Measurements from ENCODE around the gene SSTR4. TPM values are rescaled to one million over a fixed set of nuclear protein-coding genes. Genes with fewer than 3 reads are reported as not detected.

The SSTR4 gene
- total RNA-seq, 2 experiments from 2014 or later: not detected

DNA sequence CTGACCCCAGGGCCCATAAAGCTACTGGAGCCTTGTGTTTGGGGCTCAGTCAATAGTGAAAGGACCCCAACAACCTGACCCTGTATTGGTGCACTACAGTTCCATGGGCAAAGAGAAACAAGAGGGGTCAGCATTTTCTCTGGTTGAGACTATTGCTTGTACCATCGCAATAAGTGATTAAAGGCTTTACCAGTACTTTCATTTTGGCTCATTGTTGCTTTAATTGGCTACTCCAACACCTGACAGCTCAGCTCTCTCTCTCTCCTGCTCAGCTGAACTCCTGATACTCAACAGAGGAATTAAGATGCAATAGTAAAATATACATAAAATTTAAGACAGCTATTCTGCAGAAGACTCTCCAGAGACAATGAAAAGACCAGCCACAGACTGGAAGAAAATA, 33.2 kb downstream of the SSTR4 start:
- Mint-ChIP-seq H3K36me3 (ENCODE audit: low read depth) (no peaks in the 10 kb centered on the region), H3K9me3 (no peaks in the 10 kb centered on the region), H3K27ac (no peak overlapping the region), H3K4me1 (no peaks in the 10 kb centered on the region), H3K27me3 (peaks cover 14% of the 10 kb centered on the region), H3K4me3 (no peak overlapping the region)
- DNase-seq: no peak
- ChIA-PET CTCF (no interaction called here), POLR2A (no interaction called here)

DNA sequence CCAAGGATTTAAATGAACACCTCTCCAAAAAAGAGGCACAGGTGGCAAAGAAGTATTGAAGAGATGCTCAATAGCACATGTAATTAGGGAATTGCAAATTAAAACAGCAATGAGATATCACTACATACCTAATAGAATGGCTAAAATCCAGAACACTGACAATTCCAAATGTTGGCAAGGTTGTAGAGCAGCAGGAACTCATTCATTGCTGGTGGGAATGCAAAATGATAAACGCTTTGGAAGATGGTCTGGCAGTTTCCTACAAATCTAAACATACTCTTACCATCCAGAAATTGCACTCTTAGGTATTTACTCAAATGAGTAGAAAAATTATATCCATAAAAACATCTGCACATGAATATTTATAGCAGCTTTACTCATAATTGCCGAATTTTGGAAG, 34.0 kb downstream of the SSTR4 start:
- Mint-ChIP-seq H3K27me3 (peaks cover 13% of the 10 kb centered on the region), H3K36me3 (ENCODE audit: low read depth) (no peaks in the 10 kb centered on the region), H3K27ac (no peak overlapping the region), H3K4me3 (no peak overlapping the region), H3K4me1 (no peaks in the 10 kb centered on the region), H3K9me3 (no peaks in the 10 kb centered on the region)
- ChIA-PET POLR2A (no interaction called here), CTCF (no interaction called here)
- DNase-seq: no peak

DNA sequence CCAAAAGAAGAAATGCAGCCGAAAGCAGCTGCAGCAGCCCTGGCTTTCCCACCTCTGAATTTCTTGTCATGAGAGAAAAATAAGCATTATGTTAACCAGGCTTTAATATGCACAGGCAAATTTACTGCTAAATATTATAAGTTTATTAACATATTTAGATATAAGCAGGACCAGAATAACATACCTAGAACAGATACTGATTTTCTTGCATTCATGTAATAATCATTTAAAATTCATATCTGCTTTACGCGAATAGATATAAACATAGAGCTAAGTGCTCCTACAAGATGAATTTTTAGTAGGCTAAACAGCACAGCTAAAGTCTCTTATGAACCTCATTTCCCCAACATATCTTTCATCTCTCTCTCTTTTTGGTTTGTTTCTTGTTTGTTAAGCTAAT, 36.3 kb downstream of the SSTR4 start:
- Mint-ChIP-seq H3K27me3 (peaks cover 4% of the 10 kb centered on the region), H3K27ac (no peak overlapping the region), H3K4me1 (no peaks in the 10 kb centered on the region), H3K9me3 (no peaks in the 10 kb centered on the region), H3K36me3 (ENCODE audit: low read depth) (no peaks in the 10 kb centered on the region), H3K4me3 (no peak overlapping the region)
- ChIA-PET POLR2A (no interaction called here), CTCF (no interaction called here)
- DNase-seq: no peak

DNA sequence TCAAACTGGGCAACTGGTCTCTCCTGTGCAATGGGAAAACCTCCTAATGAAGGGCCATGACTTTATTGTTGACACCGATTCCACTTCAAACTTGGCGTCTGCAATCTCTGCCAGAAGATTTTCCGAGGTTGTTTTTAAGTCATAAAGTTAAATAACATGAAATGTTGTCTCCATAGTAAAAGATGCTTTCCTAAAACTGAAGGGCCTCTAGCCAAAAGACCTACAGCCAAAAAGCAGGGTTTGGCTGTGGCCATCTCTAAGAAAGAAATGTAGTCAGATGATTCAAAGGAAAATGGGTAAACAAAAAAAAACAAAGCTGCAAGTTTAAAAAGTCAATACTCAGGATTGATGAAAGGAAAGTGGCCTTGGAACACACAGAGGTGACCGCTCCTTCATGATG, 36.9 kb downstream of the SSTR4 start:
- H3K4me3 Mint-ChIP-seq: no peak overlapping the region
- no peak for DNase-seq
- H3K9me3 Mint-ChIP-seq: no peaks in the 10 kb centered on the region
- no peaks in the 10 kb centered on the region for H3K36me3 Mint-ChIP-seq (ENCODE audit: low read depth)
- H3K27me3 Mint-ChIP-seq: no peaks in the 10 kb centered on the region
- H3K27ac Mint-ChIP-seq: no peak overlapping the region
- CTCF ChIA-PET: no interaction called here
- no peaks in the 10 kb centered on the region for H3K4me1 Mint-ChIP-seq
- POLR2A ChIA-PET: no interaction called here

DNA sequence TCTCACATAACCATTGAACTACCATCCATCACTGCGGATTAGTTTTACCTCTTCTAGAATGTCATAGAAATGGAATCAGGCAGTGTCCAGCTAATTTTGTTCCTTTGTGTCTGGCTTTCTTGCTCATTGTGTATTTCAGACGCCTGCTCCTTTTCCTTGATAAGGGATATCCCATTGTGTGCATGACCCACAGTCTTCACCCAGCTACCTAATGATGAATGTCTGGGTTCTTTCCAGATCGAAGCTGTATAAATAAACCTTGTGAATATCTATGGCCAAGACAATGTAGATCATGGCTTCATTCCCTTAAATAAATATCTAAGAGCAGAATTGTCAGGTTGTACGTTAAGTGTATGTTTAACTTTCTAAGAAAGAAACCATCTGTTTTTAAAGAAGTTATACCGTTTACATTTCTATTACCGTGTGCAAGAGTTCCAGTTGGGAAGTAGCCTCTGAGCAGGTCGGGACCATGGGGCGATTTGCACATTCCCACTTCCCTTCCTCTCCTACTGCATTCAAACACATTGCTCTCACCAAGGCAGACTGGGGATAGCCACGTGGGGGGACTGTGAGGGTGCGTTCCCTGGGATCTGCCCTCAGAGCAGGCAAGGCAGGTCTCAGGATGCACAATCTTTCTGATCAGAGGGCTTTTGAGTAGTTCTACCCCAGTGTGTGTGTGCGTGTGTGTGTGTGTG, 37.9 kb downstream of the SSTR4 start:
- ChIA-PET CTCF (interaction anchor here (0.6 kb wide), 1 partner anchor 280 kb away, joined by 3 read pairs; no protein-coding TSS in a partner anchor), POLR2A (no interaction called here)
- Mint-ChIP-seq H3K27me3 (no peaks in the 10 kb centered on the region), H3K27ac (no peak overlapping the region), H3K4me3 (no peak overlapping the region), H3K4me1 (no peaks in the 10 kb centered on the region), H3K36me3 (ENCODE audit: low read depth) (no peaks in the 10 kb centered on the region), H3K9me3 (no peaks in the 10 kb centered on the region)
- DNase-seq: no peak

DNA sequence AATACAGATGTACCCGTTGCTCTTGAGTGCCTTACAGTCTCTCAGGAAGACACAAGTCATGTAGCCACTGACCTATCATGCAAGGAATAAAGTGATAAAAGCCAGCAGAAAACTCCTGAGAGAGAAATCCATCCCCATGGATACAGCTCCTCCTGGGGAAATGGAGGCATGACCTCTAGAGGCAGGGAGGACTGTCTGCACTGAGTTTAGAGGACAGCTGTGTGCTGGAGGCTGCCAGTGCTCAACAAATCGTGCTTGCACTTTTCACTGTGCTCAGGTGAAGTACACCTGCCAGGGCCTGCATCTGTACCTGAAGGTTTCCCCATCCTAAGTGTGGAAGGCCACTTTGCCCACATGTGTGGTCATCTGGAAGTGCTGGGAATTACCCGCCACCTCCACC, 38.9 kb downstream of the SSTR4 start:
- no peaks in the 10 kb centered on the region for H3K36me3 Mint-ChIP-seq (ENCODE audit: low read depth)
- CTCF ChIA-PET: no interaction called here
- H3K9me3 Mint-ChIP-seq: no peaks in the 10 kb centered on the region
- H3K27ac Mint-ChIP-seq: no peak overlapping the region
- no peak for DNase-seq
- H3K4me1 Mint-ChIP-seq: no peaks in the 10 kb centered on the region
- no peak overlapping the region for H3K4me3 Mint-ChIP-seq
- peaks cover 2% of the 10 kb centered on the region for H3K27me3 Mint-ChIP-seq
- POLR2A ChIA-PET: interaction anchor here (0.5 kb wide), 1 partner anchor 135 kb away, joined by 10 read pairs; no protein-coding TSS in a partner anchor

DNA sequence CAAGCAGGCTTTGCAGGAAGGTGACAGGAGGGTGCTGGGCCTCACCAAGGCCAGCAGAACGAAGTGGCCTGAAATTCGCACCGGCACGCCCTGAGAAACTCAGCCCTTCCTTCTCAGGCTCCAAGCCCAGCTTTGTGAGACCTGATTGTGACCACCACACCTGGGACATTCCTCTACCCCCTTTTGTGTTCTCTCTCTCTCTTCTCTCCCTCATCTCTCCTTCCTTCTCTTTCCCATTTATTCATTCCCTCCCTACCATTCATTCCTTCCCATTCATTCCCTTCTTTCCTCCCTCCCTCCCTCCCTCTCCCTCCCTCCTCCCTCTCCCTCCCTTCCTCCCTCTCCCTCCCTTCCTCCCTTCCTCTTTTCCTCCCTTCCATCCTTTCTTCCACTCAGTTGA, 42.2 kb downstream of the SSTR4 start:
- peaks cover under 1% of the 10 kb centered on the region for H3K4me1 Mint-ChIP-seq
- no peak overlapping the region for H3K27ac Mint-ChIP-seq
- ChIA-PET POLR2A (no interaction called here), CTCF (no interaction called here)
- no peak for DNase-seq
- peaks cover 10% of the 10 kb centered on the region for H3K27me3 Mint-ChIP-seq
- H3K9me3 Mint-ChIP-seq: no peaks in the 10 kb centered on the region
- H3K4me3 Mint-ChIP-seq: no peak overlapping the region
- H3K36me3 Mint-ChIP-seq (ENCODE audit: low read depth): no peaks in the 10 kb centered on the region

DNA sequence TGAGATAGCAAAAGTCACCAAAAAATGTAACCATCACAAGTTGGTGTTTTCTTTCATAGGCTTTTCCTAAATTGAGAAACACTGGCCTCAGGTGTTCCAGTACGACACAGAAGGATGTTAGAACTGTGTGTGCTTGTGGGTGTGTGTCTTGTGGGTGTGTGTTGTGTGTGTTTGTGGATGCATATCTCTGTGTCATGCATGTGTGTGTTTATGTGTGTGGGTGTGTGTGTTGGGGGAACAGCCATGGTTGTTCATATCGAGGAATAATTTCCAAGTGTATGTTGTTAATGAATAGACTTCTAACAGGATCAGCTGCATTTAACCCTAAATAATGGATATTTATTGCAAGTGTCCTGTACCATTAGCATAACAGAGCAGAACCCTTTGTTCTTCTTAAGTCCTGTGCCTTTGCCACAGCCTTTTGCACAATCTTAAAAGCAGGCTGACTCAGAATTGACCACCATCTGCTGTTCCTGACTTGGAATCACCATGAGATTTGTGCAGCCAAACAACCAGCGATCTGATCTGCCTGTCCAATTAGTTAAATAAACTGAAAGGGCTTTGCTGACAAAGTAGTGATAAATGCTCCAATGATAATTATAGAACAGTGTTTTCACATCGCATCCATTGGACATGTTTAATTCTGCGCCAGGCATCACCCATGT, 43.4 kb downstream of the SSTR4 start:
- no peak overlapping the region for H3K4me3 Mint-ChIP-seq

DNA sequence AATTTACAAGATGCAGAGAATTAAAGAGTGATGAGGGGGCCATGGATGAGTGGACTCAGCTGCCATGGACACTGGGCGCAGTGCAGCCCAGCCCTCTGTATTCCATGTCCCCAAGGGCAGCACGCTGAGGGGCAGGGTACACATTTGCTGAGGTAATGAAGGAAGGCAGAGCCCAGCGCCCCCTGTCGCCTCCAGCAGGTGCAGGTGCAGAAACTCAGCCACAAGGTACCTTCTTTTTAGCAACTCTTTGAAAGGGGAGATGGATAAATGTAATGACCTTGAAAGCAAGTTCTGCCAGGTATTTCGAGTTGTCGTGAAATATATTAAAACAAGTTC, 43.9 kb downstream of the SSTR4 start:
- no peaks in the 10 kb centered on the region for H3K9me3 Mint-ChIP-seq
- no peak for DNase-seq
- no peak overlapping the region for H3K4me3 Mint-ChIP-seq
- POLR2A ChIA-PET: no interaction called here
- peaks cover 10% of the 10 kb centered on the region for H3K27me3 Mint-ChIP-seq
- no peaks in the 10 kb centered on the region for H3K36me3 Mint-ChIP-seq (ENCODE audit: low read depth)
- peaks cover 8% of the 10 kb centered on the region for H3K4me1 Mint-ChIP-seq
- H3K27ac Mint-ChIP-seq: no peak overlapping the region
- CTCF ChIA-PET: no interaction called here

More for the DNA sequence above, 43.4 kb downstream of the SSTR4 start:
- no peaks in the 10 kb centered on the region for H3K9me3 Mint-ChIP-seq
- no peak overlapping the region for H3K27ac Mint-ChIP-seq
- POLR2A ChIA-PET: no interaction called here
- H3K27me3 Mint-ChIP-seq: peaks cover 10% of the 10 kb centered on the region
- CTCF ChIA-PET: no interaction called here
- peaks cover 8% of the 10 kb centered on the region for H3K4me1 Mint-ChIP-seq
- H3K36me3 Mint-ChIP-seq (ENCODE audit: low read depth): no peaks in the 10 kb centered on the region
- no peak for DNase-seq

DNA sequence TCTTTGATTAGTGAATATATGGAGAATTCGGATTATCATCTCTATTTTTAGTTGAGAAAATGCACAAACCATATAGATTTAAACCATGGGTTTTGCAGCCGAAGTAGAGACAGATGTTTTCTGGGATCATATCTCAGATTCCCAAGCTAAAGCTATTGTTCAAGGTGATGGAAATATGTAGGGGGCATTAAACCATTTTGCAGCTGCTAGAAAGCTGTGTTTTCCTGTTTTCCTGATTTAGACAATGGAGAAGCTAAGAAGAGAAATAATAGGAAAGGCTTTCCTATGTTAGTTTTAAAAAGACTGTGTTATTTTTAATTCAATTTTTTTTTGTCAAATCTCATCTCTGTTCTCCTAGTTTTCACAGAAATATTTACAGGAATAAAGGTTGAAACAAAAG, 44.8 kb downstream of the SSTR4 start:
- Mint-ChIP-seq H3K36me3 (ENCODE audit: low read depth) (no peaks in the 10 kb centered on the region), H3K27ac (no peak overlapping the region), H3K4me3 (no peak overlapping the region), H3K27me3 (peaks cover 10% of the 10 kb centered on the region), H3K9me3 (no peaks in the 10 kb centered on the region), H3K4me1 (peaks cover 8% of the 10 kb centered on the region)
- CTCF ChIA-PET: no interaction called here
- POLR2A ChIA-PET: no interaction called here
- DNase-seq: no peak

DNA sequence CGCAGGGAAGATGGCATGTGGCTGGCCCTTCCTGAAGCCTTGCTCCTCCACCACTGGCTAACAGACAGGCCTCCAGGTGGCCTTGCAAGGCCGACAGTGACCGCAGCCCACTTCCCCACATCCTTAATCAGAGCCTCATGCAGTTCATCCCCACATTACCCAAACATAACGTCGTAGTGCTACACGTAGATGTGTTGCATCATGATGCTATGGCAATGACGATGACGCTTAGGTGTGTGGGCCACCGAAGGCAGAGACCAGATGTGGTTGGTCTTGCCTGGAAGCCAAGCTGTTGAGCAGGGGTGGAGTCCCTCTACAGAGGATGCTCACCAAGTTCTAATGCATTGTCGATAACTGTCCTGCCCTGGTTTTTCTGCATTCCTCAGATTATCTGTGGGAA, 45.4 kb downstream of the SSTR4 start:
- H3K36me3 Mint-ChIP-seq (ENCODE audit: low read depth): no peaks in the 10 kb centered on the region
- H3K27ac Mint-ChIP-seq: no peak overlapping the region
- H3K27me3 Mint-ChIP-seq: peaks cover 10% of the 10 kb centered on the region
- H3K4me1 Mint-ChIP-seq: peaks cover 8% of the 10 kb centered on the region
- ChIA-PET CTCF (no interaction called here), POLR2A (no interaction called here)
- H3K4me3 Mint-ChIP-seq: no peak overlapping the region
- no peaks in the 10 kb centered on the region for H3K9me3 Mint-ChIP-seq
- DNase-seq: no peak

DNA sequence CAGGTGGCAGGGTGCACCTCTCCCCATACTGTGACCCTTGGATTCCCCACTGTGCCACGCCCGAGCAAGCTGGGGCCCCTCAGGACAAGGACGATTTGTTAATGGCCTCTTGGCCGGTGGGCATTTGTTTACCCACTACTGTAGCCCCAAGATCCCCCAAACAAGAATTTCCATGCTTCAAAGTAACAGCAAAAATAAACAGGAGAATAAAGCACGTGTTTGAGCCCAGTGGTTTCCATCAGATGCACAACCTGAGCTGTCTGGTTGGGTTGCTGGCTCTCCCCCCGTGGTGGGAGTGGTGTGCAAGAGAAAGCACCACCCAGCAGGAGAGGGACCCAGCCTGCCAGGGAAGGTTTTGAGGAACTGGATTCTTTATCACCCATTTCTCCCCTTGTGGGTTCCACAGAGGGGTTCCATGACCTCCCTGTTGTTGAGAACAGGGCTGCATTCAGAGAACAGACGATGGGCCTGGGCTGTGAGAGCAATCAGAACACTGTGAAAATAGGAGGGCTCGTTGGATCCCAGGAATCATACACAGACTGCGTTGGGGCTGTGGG, 46.2 kb downstream of the SSTR4 start:
- no peak overlapping the region for H3K27ac Mint-ChIP-seq
- H3K4me3 Mint-ChIP-seq: no peak overlapping the region
- peaks cover 10% of the 10 kb centered on the region for H3K27me3 Mint-ChIP-seq
- no peaks in the 10 kb centered on the region for H3K9me3 Mint-ChIP-seq
- ChIA-PET CTCF (no interaction called here), POLR2A (no interaction called here)
- H3K36me3 Mint-ChIP-seq (ENCODE audit: low read depth): no peaks in the 10 kb centered on the region
- H3K4me1 Mint-ChIP-seq: peaks cover 11% of the 10 kb centered on the region
- DNase-seq: no peak

DNA sequence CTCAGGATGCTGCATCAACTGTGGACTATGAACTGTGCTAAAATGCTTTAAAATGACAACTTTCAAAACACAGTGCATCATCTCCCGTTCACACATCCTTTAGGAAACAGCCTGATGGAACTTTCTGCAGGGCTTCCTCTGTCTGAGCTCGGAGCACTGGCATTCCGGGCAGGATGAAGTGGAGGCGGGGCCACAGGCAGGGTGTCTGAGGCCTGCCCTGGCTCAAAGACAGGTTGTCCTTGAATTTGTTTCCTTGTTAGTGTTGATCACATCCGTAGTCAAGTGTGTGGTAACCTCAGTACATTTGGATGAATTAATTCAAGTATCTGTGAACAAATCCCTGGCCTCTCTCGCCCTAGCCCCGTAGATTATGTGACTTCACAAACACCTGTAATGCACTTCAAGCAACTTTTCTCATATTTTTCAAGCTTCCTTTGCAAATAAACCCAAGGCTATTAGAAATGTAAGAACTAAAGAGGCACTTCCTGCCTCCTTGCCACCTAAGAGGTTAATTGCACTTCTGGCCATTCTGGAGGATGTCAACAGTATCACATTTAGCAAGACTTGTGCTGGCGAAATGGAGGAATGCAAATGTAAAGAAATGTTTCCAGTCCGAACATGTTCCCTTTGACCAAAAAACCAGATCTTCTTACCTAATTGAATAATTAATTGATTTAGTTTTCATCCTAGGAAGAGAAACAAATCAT, 47.9 kb downstream of the SSTR4 start:
- Mint-ChIP-seq H3K4me1 (peaks cover 22% of the 10 kb centered on the region), H3K4me3 (no peak overlapping the region), H3K36me3 (ENCODE audit: low read depth) (no peaks in the 10 kb centered on the region), H3K9me3 (no peaks in the 10 kb centered on the region), H3K27ac (no peak overlapping the region), H3K27me3 (peaks cover 10% of the 10 kb centered on the region)
- DNase-seq: no peak
- POLR2A ChIA-PET: no interaction called here
- CTCF ChIA-PET: no interaction called here
